Ishikawa (cell line): ENCODE measurements around the gene DHRS12.

ENCODE experiments used
- CEBPB ChIP-seq: IDR thresholded peaks from 2 replicates; pipeline ENCODE4 v1.6.1; 2012
- EP300 ChIP-seq: IDR thresholded peaks from 2 replicates; pipeline ENCODE4 v1.6.1; 2012; ENCODE audit warnings: borderline replicate concordance
- RAD21 ChIP-seq: IDR thresholded peaks from 2 replicates; pipeline ENCODE4 v1.6.1; 2012; ENCODE audit warnings: low read depth
- TAF1 ChIP-seq: IDR thresholded peaks from 2 replicates; pipeline ENCODE4 v1.6.1; 2012; ENCODE audit warnings: low read depth, mild to moderate bottlenecking
- YY1 ChIP-seq: IDR thresholded peaks from 2 replicates; pipeline ENCODE4 v1.6.1; 2012; ENCODE audit warnings: low read depth
- ZBTB7A ChIP-seq: IDR thresholded peaks from 2 replicates; pipeline ENCODE4 v1.6.1; 2012; ENCODE audit warnings: low read depth
- TF ChIP-seq, protein P1 (sequence below): IDR thresholded peaks from 2 replicates; pipeline ENCODE4 v1.6.1; 2012

- TF ChIP-seq, protein P1, sequence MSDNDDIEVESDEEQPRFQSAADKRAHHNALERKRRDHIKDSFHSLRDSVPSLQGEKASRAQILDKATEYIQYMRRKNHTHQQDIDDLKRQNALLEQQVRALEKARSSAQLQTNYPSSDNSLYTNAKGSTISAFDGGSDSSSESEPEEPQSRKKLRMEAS = no peak
- TF ChIP-seq EP300 (no peak), ZBTB7A (no peak), CEBPB (no peak), RAD21 (no peak), TAF1 (no peak), YY1 (no peak)
Measured at GRCh38 chr13:51829568-51829899, 25.6 kb upstream of the DHRS12 start.
